ENCODE data around the gene RAPH1. TPM values are rescaled to one million over a fixed set of nuclear protein-coding genes. Genes with fewer than 3 reads are reported as not detected.

Gene RAPH1
- total RNA-seq (2014; rRNA removed; shearing (Covaris generic); ENCODE audit: low replicate concordance): not detected in 2 replicates

GRCh38 chr2:203535078-203535783 is at the start of gene RAPH1:
Gene RAPH1 (minus strand): TSS chr2:203535301. CDS start chr2:203495353, 39,948 bp downstream.
- no peak within 1 kb of the TSS for H2AFZ ChIP-seq (ENCODE audit: low read length)
- no peaks in the 10 kb centered on the region for H3K9me2 ChIP-seq (replicated peaks; ENCODE audit: insufficient read depth, low read length)
- peak within 1 kb of the TSS; percentile 58 for H3K4me3 ChIP-seq (ENCODE audit: low read length)
- 0 out of 2 replicates have a peak, but pooled peaks cover 2% of the 10 kb centered on the region for H3K4me1 ChIP-seq (ENCODE audit: low read length)
- H3K9me3 ChIP-seq (ENCODE audit: low read length): no peaks in the 10 kb centered on the region
- peak within 1 kb of the TSS; percentile 61 for H3K4me2 ChIP-seq (ENCODE audit: low read depth, low read length, poor library complexity, severe bottlenecking)
- no peaks in the 10 kb centered on the region for H3K36me3 ChIP-seq (ENCODE audit: insufficient read depth, low read length)
- no peak within 1 kb of the TSS for H3K27ac ChIP-seq (ENCODE audit: low read length)
- H3K27me3 ChIP-seq (ENCODE audit: low read length): no peaks in the 10 kb centered on the region
- no peaks in the 10 kb centered on the region for H3K79me2 ChIP-seq (ENCODE audit: low read length)
- no peak for DNase-seq
- 0 out of 2 replicates have a peak within 1 kb of the TSS, but pooled peaks have one; percentile 9 for H3K9ac ChIP-seq (ENCODE audit: low read length)
- H4K20me1 ChIP-seq (ENCODE audit: insufficient read depth, low read depth, low read length): no peaks in the 10 kb centered on the region

DNA sequence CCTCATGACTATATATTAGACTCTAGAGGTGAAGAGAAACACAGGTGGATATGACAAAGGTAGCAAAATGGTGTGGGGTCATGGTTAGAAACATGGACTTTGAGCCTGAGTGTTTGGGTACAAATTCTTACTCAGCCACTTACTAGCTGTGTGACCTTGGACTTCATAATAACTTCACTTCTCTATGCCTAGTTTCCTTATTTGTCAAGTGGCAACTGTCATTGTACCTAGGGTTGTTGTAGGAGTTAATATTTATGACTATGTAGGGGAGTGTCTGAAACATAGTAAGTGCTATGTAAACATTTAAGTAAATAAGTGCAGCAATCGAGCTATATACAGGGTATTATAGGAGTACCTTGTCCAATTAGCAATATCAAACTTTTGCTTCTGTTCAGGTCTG is 49.7 kb upstream of the RAPH1 start:
- peaks cover 39% of the 10 kb centered on the region for H3K4me1 ChIP-seq (ENCODE audit: low read length)
- H2AFZ ChIP-seq (ENCODE audit: low read length): no peak overlapping the region
- no peaks in the 10 kb centered on the region for H4K20me1 ChIP-seq (ENCODE audit: insufficient read depth, low read depth, low read length)
- no peak overlapping the region for H3K4me3 ChIP-seq (ENCODE audit: low read length)
- H3K4me2 ChIP-seq (ENCODE audit: low read depth, low read length, poor library complexity, severe bottlenecking): peak overlapping the region; percentile 70
- no peaks in the 10 kb centered on the region for H3K9me3 ChIP-seq (ENCODE audit: low read length)
- DNase-seq: no peak
- H3K79me2 ChIP-seq (ENCODE audit: low read length): no peaks in the 10 kb centered on the region
- no peaks in the 10 kb centered on the region for H3K27me3 ChIP-seq (ENCODE audit: low read length)
- H3K9me2 ChIP-seq (replicated peaks; ENCODE audit: insufficient read depth, low read length): no peaks in the 10 kb centered on the region
- H3K9ac ChIP-seq (ENCODE audit: low read length): no peak overlapping the region
- H3K36me3 ChIP-seq (ENCODE audit: insufficient read depth, low read length): no peaks in the 10 kb centered on the region
- H3K27ac ChIP-seq (ENCODE audit: low read length): no peak overlapping the region

GRCh38 chr2:203583701-203584100 is 48.6 kb upstream of the RAPH1 start:
- H2AFZ ChIP-seq (ENCODE audit: low read length): peak overlapping the region; percentile 23; the same call in 1 of the 2 replicates
- H3K27ac ChIP-seq (ENCODE audit: low read length): peak overlapping the region; percentile 29; the same call in 1 of the 2 replicates
- H3K79me2 ChIP-seq (ENCODE audit: low read length): no peaks in the 10 kb centered on the region
- peak overlapping the region; percentile 42 for H3K4me3 ChIP-seq (ENCODE audit: low read length)
- H4K20me1 ChIP-seq (ENCODE audit: insufficient read depth, low read depth, low read length): no peaks in the 10 kb centered on the region
- 0 out of 2 replicates have a peak overlapping the region, but pooled peaks have one; percentile 28 for H3K9ac ChIP-seq (ENCODE audit: low read length)
- no peaks in the 10 kb centered on the region for H3K36me3 ChIP-seq (ENCODE audit: insufficient read depth, low read length)
- H3K27me3 ChIP-seq (ENCODE audit: low read length): no peaks in the 10 kb centered on the region
- peak; percentile 81 for DNase-seq
- no peaks in the 10 kb centered on the region for H3K9me3 ChIP-seq (ENCODE audit: low read length)
- H3K9me2 ChIP-seq (replicated peaks; ENCODE audit: insufficient read depth, low read length): no peaks in the 10 kb centered on the region
- H3K4me2 ChIP-seq (ENCODE audit: low read depth, low read length, poor library complexity, severe bottlenecking): peak overlapping the region; percentile 70
- H3K4me1 ChIP-seq (ENCODE audit: low read length): peaks cover 39% of the 10 kb centered on the region

DNA sequence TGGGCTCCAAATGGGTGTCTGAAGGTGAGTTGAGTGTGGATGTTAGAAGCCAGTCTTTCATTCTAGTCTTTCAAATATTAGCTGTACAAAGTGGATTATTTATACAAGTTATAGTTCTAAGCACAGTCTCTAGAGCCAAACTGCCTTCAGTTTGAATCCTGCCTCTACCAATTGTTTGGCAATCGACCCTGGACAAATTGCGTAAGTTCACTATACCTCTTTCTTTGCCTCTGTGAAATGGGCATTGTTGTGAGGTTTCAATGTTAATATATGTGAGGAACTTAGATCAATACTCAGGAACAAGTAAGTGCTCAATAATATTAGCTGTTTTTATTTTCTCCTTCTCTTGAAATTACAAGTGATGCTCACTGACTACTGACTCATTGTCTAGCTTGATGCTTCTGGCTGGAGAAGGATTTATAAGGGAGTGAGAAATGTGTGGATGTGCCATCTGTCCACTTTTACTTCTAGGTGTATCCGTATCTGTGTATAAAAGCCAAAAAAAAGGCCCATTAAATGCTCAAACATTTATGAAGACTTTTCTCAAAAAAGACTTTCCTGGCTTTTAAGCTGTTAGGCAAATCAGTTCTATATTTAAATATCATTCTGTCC is 48.1 kb upstream of the RAPH1 start:
- Histone ChIP-seq H3K27me3 (ENCODE audit: low read length) (no peaks in the 10 kb centered on the region), H3K79me2 (ENCODE audit: low read length) (no peaks in the 10 kb centered on the region), H3K4me2 (ENCODE audit: low read depth, low read length, poor library complexity, severe bottlenecking) (peak overlapping the region; percentile 70), H3K9me2 (replicated peaks; ENCODE audit: insufficient read depth, low read length) (no peaks in the 10 kb centered on the region), H3K36me3 (ENCODE audit: insufficient read depth, low read length) (no peaks in the 10 kb centered on the region), H3K9me3 (ENCODE audit: low read length) (no peaks in the 10 kb centered on the region), H3K4me3 (ENCODE audit: low read length) (peak overlapping the region; percentile 42), H2AFZ (ENCODE audit: low read length) (no peak overlapping the region), H4K20me1 (ENCODE audit: insufficient read depth, low read depth, low read length) (no peaks in the 10 kb centered on the region), H3K27ac (ENCODE audit: low read length) (peak overlapping the region; percentile 29; the same call in 1 of the 2 replicates), H3K9ac (ENCODE audit: low read length) (no peak overlapping the region), H3K4me1 (ENCODE audit: low read length) (peaks cover 39% of the 10 kb centered on the region)
- DNase-seq: no peak

DNA sequence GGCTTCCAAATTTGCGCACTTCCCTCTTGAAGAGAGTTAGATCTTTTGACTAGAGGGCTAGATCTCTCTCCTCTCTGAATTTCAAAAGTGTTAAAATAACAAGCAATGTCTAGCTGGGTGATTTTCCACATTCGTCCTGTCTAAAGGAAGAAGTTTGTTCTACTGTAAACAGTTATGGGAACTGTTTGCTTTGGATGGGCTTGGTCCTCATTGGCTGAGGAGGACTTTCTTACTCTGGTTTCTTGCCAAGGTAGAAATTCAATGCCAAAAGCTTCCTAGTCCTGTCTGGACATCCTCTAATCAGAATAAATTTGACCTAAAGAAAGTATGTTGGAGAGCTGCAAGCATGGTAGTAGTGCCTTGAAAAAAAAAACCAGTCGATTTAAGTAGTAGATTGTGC is 47.4 kb upstream of the RAPH1 start:
- DNase-seq: no peak
- Histone ChIP-seq H3K27me3 (ENCODE audit: low read length) (no peaks in the 10 kb centered on the region), H3K4me3 (ENCODE audit: low read length) (no peak overlapping the region), H2AFZ (ENCODE audit: low read length) (no peak overlapping the region), H3K9me2 (replicated peaks; ENCODE audit: insufficient read depth, low read length) (no peaks in the 10 kb centered on the region), H3K4me1 (ENCODE audit: low read length) (peaks cover 39% of the 10 kb centered on the region), H3K27ac (ENCODE audit: low read length) (no peak overlapping the region), H3K36me3 (ENCODE audit: insufficient read depth, low read length) (no peaks in the 10 kb centered on the region), H3K9ac (ENCODE audit: low read length) (no peak overlapping the region), H4K20me1 (ENCODE audit: insufficient read depth, low read depth, low read length) (no peaks in the 10 kb centered on the region), H3K9me3 (ENCODE audit: low read length) (no peaks in the 10 kb centered on the region), H3K79me2 (ENCODE audit: low read length) (no peaks in the 10 kb centered on the region), H3K4me2 (ENCODE audit: low read depth, low read length, poor library complexity, severe bottlenecking) (peak overlapping the region; percentile 70)

DNA sequence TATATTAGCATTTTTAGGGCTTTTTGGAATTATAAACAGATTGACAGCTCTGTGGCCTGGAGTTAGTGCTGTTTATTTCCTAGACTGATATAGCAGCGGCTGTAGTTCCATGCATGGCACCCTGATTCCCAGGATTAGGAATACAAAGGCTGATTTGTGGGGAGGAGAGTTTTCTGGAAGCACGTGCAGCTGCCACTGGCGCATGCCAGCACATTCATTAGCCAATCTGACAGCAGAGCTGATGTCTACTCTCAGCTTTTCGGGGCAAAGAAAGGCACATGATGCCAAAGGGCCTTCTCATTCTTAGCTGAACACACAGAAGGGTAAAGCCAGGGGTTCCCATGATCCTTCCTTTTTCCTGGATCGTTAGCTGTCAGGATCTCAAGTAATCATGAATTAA is 45.7 kb upstream of the RAPH1 start:
- no peaks in the 10 kb centered on the region for H3K79me2 ChIP-seq (ENCODE audit: low read length)
- H3K36me3 ChIP-seq (ENCODE audit: insufficient read depth, low read length): no peaks in the 10 kb centered on the region
- H3K4me2 ChIP-seq (ENCODE audit: low read depth, low read length, poor library complexity, severe bottlenecking): no peak overlapping the region
- DNase-seq: no peak
- no peak overlapping the region for H2AFZ ChIP-seq (ENCODE audit: low read length)
- no peaks in the 10 kb centered on the region for H4K20me1 ChIP-seq (ENCODE audit: insufficient read depth, low read depth, low read length)
- H3K27ac ChIP-seq (ENCODE audit: low read length): no peak overlapping the region
- no peaks in the 10 kb centered on the region for H3K9me2 ChIP-seq (replicated peaks; ENCODE audit: insufficient read depth, low read length)
- no peak overlapping the region for H3K4me3 ChIP-seq (ENCODE audit: low read length)
- H3K27me3 ChIP-seq (ENCODE audit: low read length): no peaks in the 10 kb centered on the region
- H3K9me3 ChIP-seq (ENCODE audit: low read length): no peaks in the 10 kb centered on the region
- no peak overlapping the region for H3K9ac ChIP-seq (ENCODE audit: low read length)
- peaks cover 35% of the 10 kb centered on the region for H3K4me1 ChIP-seq (ENCODE audit: low read length)

GRCh38 chr2:203579730-203580129 is 44.6 kb upstream of the RAPH1 start:
- H3K9me2 ChIP-seq (replicated peaks; ENCODE audit: insufficient read depth, low read length): no peaks in the 10 kb centered on the region
- H3K4me3 ChIP-seq (ENCODE audit: low read length): no peak overlapping the region
- H4K20me1 ChIP-seq (ENCODE audit: insufficient read depth, low read depth, low read length): no peaks in the 10 kb centered on the region
- peaks cover 24% of the 10 kb centered on the region for H3K4me1 ChIP-seq (ENCODE audit: low read length)
- H3K79me2 ChIP-seq (ENCODE audit: low read length): no peaks in the 10 kb centered on the region
- H3K4me2 ChIP-seq (ENCODE audit: low read depth, low read length, poor library complexity, severe bottlenecking): no peak overlapping the region
- H3K9ac ChIP-seq (ENCODE audit: low read length): no peak overlapping the region
- H3K27ac ChIP-seq (ENCODE audit: low read length): no peak overlapping the region
- no peaks in the 10 kb centered on the region for H3K9me3 ChIP-seq (ENCODE audit: low read length)
- DNase-seq: no peak
- H3K36me3 ChIP-seq (ENCODE audit: insufficient read depth, low read length): no peaks in the 10 kb centered on the region
- H2AFZ ChIP-seq (ENCODE audit: low read length): no peak overlapping the region
- no peaks in the 10 kb centered on the region for H3K27me3 ChIP-seq (ENCODE audit: low read length)

DNA sequence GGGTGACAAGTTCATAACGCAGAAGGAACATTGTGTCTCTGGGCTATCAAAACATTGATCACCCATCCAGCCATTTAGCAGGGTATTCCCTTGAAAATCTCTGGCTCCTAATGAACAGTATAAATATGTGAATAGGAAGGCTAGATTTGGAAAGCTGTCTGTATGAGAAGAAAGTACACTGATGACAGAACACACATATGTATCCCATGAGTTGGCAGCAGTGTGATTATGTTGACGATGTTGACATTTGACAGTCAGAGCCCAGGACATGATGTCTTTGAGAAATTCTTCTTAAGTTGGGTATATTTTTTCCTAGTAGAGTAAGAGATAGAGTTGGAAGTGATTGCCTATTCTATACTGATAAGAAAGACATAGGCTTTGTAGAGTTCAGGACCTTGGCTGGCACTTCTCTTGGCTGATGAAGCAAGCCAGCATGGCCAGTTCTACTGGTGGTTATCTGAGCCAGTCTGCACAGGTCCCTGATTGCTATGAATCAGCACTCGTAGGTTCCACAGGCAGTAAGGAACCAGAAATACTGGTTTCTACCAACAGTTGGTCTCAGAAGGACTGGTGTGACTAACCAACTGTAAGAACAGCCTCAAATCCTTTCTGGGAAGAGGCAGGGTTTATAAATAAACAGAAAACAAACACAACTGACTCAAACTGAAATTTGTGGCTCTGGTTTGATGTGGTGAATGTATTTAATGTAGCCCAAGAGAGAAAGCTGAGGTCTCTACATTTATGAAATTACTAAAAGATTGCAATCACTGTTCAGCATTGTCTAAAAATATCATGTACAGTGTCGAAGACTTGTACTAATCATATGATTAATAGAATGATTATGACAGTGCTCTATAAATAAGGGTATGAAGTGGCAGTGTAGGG is 43.9 kb upstream of the RAPH1 start:
- no peaks in the 10 kb centered on the region for H3K36me3 ChIP-seq (ENCODE audit: insufficient read depth, low read length)
- DNase-seq: no peak
- H3K27me3 ChIP-seq (ENCODE audit: low read length): no peaks in the 10 kb centered on the region
- peaks cover 17% of the 10 kb centered on the region for H3K4me1 ChIP-seq (ENCODE audit: low read length)
- H4K20me1 ChIP-seq (ENCODE audit: insufficient read depth, low read depth, low read length): no peaks in the 10 kb centered on the region
- no peak overlapping the region for H2AFZ ChIP-seq (ENCODE audit: low read length)
- no peak overlapping the region for H3K9ac ChIP-seq (ENCODE audit: low read length)
- no peaks in the 10 kb centered on the region for H3K9me2 ChIP-seq (replicated peaks; ENCODE audit: insufficient read depth, low read length)
- H3K27ac ChIP-seq (ENCODE audit: low read length): no peak overlapping the region
- no peak overlapping the region for H3K4me2 ChIP-seq (ENCODE audit: low read depth, low read length, poor library complexity, severe bottlenecking)
- H3K79me2 ChIP-seq (ENCODE audit: low read length): no peaks in the 10 kb centered on the region
- H3K9me3 ChIP-seq (ENCODE audit: low read length): no peaks in the 10 kb centered on the region
- no peak overlapping the region for H3K4me3 ChIP-seq (ENCODE audit: low read length)

Data from Karpas-422 (cell line).